Bronchial epithelial cell (primary cell): ENCODE measurements around the gene SLC10A7. TPM values are rescaled to one million over a fixed set of nuclear protein-coding genes. Genes with fewer than 3 reads are reported as not detected.

ENCODE experiments used
- DNase-seq: peaks from one replicate; pipeline ENCODE4 v3.0.0-alpha.2; 2010; ENCODE audit warnings: low read depth
- FAIRE-seq: peaks from 2 replicates; lab custom pipeline; 2011; peaks lifted over from hg19 to GRCh38; lab: Jason Lieb, UNC
- H3K27me3 ChIP-seq: 2 replicates; pipeline ENCODE4 v1.5.1; 2011; ENCODE audit warnings: low read length; ENCODE audit not compliant: control insufficient read depth, insufficient read depth
- H3K36me3 ChIP-seq: 2 replicates; pipeline ENCODE4 v1.5.1; 2011; ENCODE audit warnings: low read length; ENCODE audit not compliant: control insufficient read depth, insufficient read depth
- H3K4me3 ChIP-seq: 2 replicates; pipeline ENCODE4 v1.5.1; 2011; ENCODE audit warnings: mild to moderate bottlenecking, low read depth, low read length, control low read depth
- CTCF ChIP-seq: IDR thresholded peaks from 2 replicates; pipeline ENCODE4 v1.5.1; 2011; ENCODE audit warnings: mild to moderate bottlenecking, moderate library complexity, low read length, control low read depth, inconsistent platforms; ENCODE audit not compliant: insufficient read depth, severe bottlenecking
- total RNA-seq: library from RNA; depleted of rRNA; stranded (reverse); fragments of >200 nt; gene quantifications from 2 replicates; pipeline ENCODE4 v1.2.1, GENCODE V29; 2014

The SLC10A7 gene
- total RNA-seq, 1 donor from 2014 or later: 7.4 TPM

- DNase-seq: no peak
- no peaks in the 10 kb centered on the region for H3K36me3 ChIP-seq
- no peak overlapping the region for H3K4me3 ChIP-seq
- H3K27me3 ChIP-seq: no peaks in the 10 kb centered on the region
- no peak for FAIRE-seq
- TF ChIP-seq CTCF: no peak
These were observed 56.1 kb downstream of the SLC10A7 start for GRCh38 chr4:146465628-146466027.

GRCh38 chr4:146462251-146462650, 59.5 kb downstream of the SLC10A7 start:
- FAIRE-seq (no peak), DNase-seq (no peak)
- H3K36me3 ChIP-seq: no peaks in the 10 kb centered on the region
- TF ChIP-seq CTCF: no peak
- H3K4me3 ChIP-seq: no peak overlapping the region
- no peaks in the 10 kb centered on the region for H3K27me3 ChIP-seq

GRCh38 chr4:146458594-146458993, 63.1 kb downstream of the SLC10A7 start:
- FAIRE-seq (no peak), DNase-seq (no peak)

GRCh38 chr4:146456681-146457080, 65.1 kb downstream of the SLC10A7 start:
- DNase-seq (no peak), FAIRE-seq (no peak)
- TF ChIP-seq CTCF: no peak

More at GRCh38 chr4:146458594-146458993, 63.1 kb downstream of the SLC10A7 start:
- Histone ChIP-seq H3K36me3 (no peaks in the 10 kb centered on the region), H3K27me3 (no peaks in the 10 kb centered on the region), H3K4me3 (no peak overlapping the region)
- no peak for TF ChIP-seq CTCF

GRCh38 chr4:146453181-146453807, 68.4 kb downstream of the SLC10A7 start:
- Histone ChIP-seq H3K27me3 (no peaks in the 10 kb centered on the region), H3K4me3 (no peak overlapping the region), H3K36me3 (no peaks in the 10 kb centered on the region)
- DNase-seq (no peak), FAIRE-seq (no peak)
- TF ChIP-seq CTCF: no peak

More at GRCh38 chr4:146456681-146457080, 65.1 kb downstream of the SLC10A7 start:
- Histone ChIP-seq H3K27me3 (no peaks in the 10 kb centered on the region), H3K4me3 (no peak overlapping the region), H3K36me3 (no peaks in the 10 kb centered on the region)

- Histone ChIP-seq H3K4me3 (no peak overlapping the region), H3K36me3 (no peaks in the 10 kb centered on the region), H3K27me3 (no peaks in the 10 kb centered on the region)
- DNase-seq (no peak), FAIRE-seq (no peak)
- no peak for TF ChIP-seq CTCF
These were observed 71.2 kb downstream of the SLC10A7 start for GRCh38 chr4:146450524-146450923.
